ENCODE measurements around the gene STX7.
A peak's percentile ranks its signal among the peaks of the same experiment; 100 is the strongest.

The STX7 gene

GRCh38 chr6:132511210-132511830 is 1.6 kb downstream of the STX7 start:
- ChIA-PET POLR2A (no interaction called here), CTCF (interaction anchor here (0.9 to 1.2 kb wide), 2 partner anchors 231 to 238 kb away, joined by 3 to 9 read pairs; no protein-coding TSS in a partner anchor)

More at GRCh38 chr6:132511210-132511830, 1.6 kb downstream of the STX7 start:
- Histone ChIP-seq H3K4me3 (ENCODE audit: low read depth, low read length) (no peak overlapping the region), H3K9me3 (ENCODE audit: control insufficient read depth, insufficient read depth, low read depth, low read length) (no peaks in the 10 kb centered on the region), H3K36me3 (ENCODE audit: control insufficient read depth in 2 of 2, insufficient read depth in 1 of 2, low read length in 2 of 2) (peaks cover 5 to 13% of the 10 kb centered on the region in 2 experiments), H3K27ac (ENCODE audit: extremely low read depth, low read depth, low read length) (no peak overlapping the region), H3K4me1 (ENCODE audit: control insufficient read depth, insufficient read depth, low read length) (peaks cover 5% of the 10 kb centered on the region)
- TF ChIP-seq ZFHX2 (tag by site-specific recombination; conservative IDR thresholded peaks at IDR 0.05) (no peak), ZNF2 (tag by site-specific recombination; IDR thresholded peaks at IDR 0.05) (no peak), ZNF24 (tag by site-specific recombination; IDR thresholded peaks at IDR 0.05) (no peak), ZNF391 (tag by site-specific recombination; IDR thresholded peaks at IDR 0.05; ENCODE audit: borderline replicate concordance, low read depth) (no peak), IKZF3 (tag by site-specific recombination; IDR thresholded peaks at IDR 0.05) (0 out of 2 replicates have a peak, but pooled peaks have one; percentile 28), ZNF501 (tag by site-specific recombination; IDR thresholded peaks at IDR 0.05) (no peak), ZNF670 (tag by site-specific recombination; IDR thresholded peaks at IDR 0.05; ENCODE audit: low read depth) (no peak), ZNF341 (tag by site-specific recombination; IDR thresholded peaks at IDR 0.05; ENCODE audit: low read depth) (peak; percentile 50), ZNF610 (tag by site-specific recombination; IDR thresholded peaks at IDR 0.05; ENCODE audit: borderline replicate concordance) (no peak), SP3 (tag by site-specific recombination; IDR thresholded peaks at IDR 0.05) (no peak), ZSCAN16 (tag by site-specific recombination; IDR thresholded peaks at IDR 0.05) (no peak), ZNF404 (tag by site-specific recombination; IDR thresholded peaks at IDR 0.05) (no peak), ZNF280D (tag by site-specific recombination; IDR thresholded peaks at IDR 0.05) (no peak), ZNF664 (tag by site-specific recombination; IDR thresholded peaks at IDR 0.05) (peak; percentile 16; the same call in 1 of the 2 replicates)
- TF ChIP-seq, protein P1, sequence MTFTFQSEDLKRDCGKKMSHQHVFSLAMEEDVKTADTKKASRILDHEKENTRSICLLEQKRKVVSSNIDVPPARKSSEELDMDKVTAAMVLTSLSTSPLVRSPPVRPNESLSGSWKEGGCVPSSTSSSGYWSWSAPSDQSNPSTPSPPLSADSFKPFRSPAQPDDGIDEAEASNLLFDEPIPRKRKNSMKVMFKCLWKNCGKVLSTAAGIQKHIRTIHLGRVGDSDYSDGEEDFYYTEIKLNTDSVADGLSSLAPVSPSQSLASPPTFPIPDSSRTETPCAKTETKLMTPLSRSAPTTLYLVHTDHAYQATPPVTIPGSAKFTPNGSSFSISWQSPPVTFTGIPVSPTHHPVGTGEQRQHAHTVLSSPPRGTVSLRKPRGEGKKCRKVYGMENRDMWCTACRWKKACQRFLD (tag by site-specific recombination; IDR thresholded peaks at IDR 0.05): no peak
- TF ChIP-seq, protein P2, sequence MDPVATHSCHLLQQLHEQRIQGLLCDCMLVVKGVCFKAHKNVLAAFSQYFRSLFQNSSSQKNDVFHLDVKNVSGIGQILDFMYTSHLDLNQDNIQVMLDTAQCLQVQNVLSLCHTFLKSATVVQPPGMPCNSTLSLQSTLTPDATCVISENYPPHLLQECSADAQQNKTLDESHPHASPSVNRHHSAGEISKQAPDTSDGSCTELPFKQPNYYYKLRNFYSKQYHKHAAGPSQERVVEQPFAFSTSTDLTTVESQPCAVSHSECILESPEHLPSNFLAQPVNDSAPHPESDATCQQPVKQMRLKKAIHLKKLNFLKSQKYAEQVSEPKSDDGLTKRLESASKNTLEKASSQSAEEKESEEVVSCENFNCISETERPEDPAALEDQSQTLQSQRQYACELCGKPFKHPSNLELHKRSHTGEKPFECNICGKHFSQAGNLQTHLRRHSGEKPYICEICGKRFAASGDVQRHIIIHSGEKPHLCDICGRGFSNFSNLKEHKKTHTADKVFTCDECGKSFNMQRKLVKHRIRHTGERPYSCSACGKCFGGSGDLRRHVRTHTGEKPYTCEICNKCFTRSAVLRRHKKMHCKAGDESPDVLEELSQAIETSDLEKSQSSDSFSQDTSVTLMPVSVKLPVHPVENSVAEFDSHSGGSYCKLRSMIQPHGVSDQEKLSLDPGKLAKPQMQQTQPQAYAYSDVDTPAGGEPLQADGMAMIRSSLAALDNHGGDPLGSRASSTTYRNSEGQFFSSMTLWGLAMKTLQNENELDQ (tag by site-specific recombination; IDR thresholded peaks at IDR 0.05; ENCODE audit: low read depth): no peak
- TF ChIP-seq, protein P3, sequence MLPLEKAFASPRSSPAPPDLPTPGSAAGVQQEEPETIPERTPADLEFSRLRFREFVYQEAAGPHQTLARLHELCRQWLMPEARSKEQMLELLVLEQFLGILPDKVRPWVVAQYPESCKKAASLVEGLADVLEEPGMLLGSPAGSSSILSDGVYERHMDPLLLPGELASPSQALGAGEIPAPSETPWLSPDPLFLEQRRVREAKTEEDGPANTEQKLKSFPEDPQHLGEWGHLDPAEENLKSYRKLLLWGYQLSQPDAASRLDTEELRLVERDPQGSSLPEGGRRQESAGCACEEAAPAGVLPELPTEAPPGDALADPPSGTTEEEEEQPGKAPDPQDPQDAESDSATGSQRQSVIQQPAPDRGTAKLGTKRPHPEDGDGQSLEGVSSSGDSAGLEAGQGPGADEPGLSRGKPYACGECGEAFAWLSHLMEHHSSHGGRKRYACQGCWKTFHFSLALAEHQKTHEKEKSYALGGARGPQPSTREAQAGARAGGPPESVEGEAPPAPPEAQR (tag by site-specific recombination; IDR thresholded peaks at IDR 0.05): no peak
- TF ChIP-seq, protein P4, sequence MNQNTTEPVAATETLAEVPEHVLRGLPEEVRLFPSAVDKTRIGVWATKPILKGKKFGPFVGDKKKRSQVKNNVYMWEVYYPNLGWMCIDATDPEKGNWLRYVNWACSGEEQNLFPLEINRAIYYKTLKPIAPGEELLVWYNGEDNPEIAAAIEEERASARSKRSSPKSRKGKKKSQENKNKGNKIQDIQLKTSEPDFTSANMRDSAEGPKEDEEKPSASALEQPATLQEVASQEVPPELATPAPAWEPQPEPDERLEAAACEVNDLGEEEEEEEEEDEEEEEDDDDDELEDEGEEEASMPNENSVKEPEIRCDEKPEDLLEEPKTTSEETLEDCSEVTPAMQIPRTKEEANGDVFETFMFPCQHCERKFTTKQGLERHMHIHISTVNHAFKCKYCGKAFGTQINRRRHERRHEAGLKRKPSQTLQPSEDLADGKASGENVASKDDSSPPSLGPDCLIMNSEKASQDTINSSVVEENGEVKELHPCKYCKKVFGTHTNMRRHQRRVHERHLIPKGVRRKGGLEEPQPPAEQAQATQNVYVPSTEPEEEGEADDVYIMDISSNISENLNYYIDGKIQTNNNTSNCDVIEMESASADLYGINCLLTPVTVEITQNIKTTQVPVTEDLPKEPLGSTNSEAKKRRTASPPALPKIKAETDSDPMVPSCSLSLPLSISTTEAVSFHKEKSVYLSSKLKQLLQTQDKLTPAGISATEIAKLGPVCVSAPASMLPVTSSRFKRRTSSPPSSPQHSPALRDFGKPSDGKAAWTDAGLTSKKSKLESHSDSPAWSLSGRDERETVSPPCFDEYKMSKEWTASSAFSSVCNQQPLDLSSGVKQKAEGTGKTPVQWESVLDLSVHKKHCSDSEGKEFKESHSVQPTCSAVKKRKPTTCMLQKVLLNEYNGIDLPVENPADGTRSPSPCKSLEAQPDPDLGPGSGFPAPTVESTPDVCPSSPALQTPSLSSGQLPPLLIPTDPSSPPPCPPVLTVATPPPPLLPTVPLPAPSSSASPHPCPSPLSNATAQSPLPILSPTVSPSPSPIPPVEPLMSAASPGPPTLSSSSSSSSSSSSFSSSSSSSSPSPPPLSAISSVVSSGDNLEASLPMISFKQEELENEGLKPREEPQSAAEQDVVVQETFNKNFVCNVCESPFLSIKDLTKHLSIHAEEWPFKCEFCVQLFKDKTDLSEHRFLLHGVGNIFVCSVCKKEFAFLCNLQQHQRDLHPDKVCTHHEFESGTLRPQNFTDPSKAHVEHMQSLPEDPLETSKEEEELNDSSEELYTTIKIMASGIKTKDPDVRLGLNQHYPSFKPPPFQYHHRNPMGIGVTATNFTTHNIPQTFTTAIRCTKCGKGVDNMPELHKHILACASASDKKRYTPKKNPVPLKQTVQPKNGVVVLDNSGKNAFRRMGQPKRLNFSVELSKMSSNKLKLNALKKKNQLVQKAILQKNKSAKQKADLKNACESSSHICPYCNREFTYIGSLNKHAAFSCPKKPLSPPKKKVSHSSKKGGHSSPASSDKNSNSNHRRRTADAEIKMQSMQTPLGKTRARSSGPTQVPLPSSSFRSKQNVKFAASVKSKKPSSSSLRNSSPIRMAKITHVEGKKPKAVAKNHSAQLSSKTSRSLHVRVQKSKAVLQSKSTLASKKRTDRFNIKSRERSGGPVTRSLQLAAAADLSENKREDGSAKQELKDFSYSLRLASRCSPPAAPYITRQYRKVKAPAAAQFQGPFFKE (tag by site-specific recombination; IDR thresholded peaks at IDR 0.05; ENCODE audit: borderline replicate concordance): no peak
